Muscle of leg (tissue), 11 donors: ENCODE measurements around the gene RADIL. TPM values are rescaled to one million over a fixed set of nuclear protein-coding genes. Genes with fewer than 3 reads are reported as not detected.

ENCODE experiments used
- DNase-seq: peaks from one replicate; pipeline ENCODE4 v3.0.0; 2013
- H3K27ac ChIP-seq: one replicate; pipeline ENCODE4 v1.5.1; 2013; ENCODE audit warnings: mild to moderate bottlenecking, low read length, control low read depth
- H3K27me3 ChIP-seq: one replicate; pipeline ENCODE4 v1.6.1; 2013; ENCODE audit warnings: low read length; ENCODE audit not compliant: control insufficient read depth, insufficient read depth
- H3K36me3 ChIP-seq: one replicate; pipeline ENCODE4 v1.6.1; 2013; ENCODE audit warnings: low read length; ENCODE audit not compliant: control insufficient read depth, insufficient read depth
- H3K4me1 ChIP-seq: one replicate; pipeline ENCODE4 v1.6.1; 2013; ENCODE audit warnings: low read length; ENCODE audit not compliant: control insufficient read depth, insufficient read depth
- H3K4me3 ChIP-seq: one replicate; pipeline ENCODE4 v1.5.1; 2013; ENCODE audit warnings: low read length, control low read depth
- H3K9me3 ChIP-seq: replicated peaks from 2 replicates; pipeline ENCODE4 v1.6.1; 2013; ENCODE audit warnings: low read depth, low read length; ENCODE audit not compliant: control insufficient read depth
- WGBS: methylation state at CpG from one replicate; pipeline ENCODE4 v1.1.5; 2013; ENCODE audit warnings: missing lambda C conversion rate; ENCODE audit not compliant: insufficient coverage; 5-methylcytosine and 5-hydroxymethylcytosine counted together
- polyA plus RNA-seq, 8 donors: library from polyadenylated mRNA; unstranded; fragments of 120-200 nt; gene quantifications; one replicate each; pipeline versions ENCODE4 v1.2.1 to v1.2.3, GENCODE V29; 2013; ENCODE audit warnings: inconsistent platforms in 1 of 8, low replicate concordance in 1 of 8; ENCODE audit not compliant: insufficient read length in 8 of 8, insufficient read depth in 1 of 8
- total RNA-seq: library from RNA; stranded (reverse); fragments of 120-200 nt; gene quantifications from one replicate; pipeline ENCODE4 v1.2.4, GENCODE V29; 2013

Gene RADIL
- total and polyA plus RNA-seq, 9 donors, result 3.0 to 5.3 (median 3.6) TPM

DNA sequence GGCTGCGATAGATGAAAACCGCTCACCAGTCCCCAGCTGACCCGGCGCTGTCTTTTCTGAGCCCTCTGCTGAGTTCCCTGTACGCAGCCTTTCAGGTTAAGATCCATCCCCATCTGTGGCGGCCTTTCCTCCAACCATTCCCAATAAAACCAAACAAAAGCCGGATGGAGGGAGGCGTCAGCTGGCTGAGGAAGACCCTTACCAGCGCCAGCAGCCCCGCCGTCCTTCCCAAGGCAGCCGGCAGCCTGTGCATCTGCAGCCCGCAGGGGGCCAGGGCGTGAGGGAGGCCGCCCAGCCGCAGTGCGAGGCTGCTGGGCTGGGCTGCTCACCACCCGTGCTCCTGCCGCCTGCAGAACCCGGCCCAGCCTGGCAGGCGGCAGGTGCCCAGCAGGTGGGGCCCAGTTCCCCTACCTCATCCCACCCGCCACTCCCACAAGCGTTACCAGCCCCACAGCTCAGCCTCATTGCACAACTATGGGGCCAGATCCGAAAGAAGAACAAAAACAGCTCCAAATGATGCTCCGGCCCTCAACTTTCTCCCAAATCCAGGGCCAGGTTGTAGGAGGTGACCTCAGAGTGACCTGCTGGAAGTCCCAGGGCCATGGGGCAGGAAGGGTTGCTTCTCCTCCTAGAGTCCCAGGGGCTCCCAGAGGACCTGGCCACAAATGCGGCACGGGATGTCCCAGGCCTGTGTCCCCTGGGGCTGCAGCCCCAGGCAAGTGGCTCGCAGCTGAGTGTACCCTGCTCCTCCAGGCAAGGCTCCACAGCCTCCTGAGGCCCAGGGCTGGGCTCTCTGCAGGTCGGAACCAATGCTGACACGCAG, 45.5 kb downstream of the RADIL start:
- WGBS, result 28% methylated on average over 27 of the region's 30 CpGs
- H3K27ac ChIP-seq, result no peak overlapping the region

DNA sequence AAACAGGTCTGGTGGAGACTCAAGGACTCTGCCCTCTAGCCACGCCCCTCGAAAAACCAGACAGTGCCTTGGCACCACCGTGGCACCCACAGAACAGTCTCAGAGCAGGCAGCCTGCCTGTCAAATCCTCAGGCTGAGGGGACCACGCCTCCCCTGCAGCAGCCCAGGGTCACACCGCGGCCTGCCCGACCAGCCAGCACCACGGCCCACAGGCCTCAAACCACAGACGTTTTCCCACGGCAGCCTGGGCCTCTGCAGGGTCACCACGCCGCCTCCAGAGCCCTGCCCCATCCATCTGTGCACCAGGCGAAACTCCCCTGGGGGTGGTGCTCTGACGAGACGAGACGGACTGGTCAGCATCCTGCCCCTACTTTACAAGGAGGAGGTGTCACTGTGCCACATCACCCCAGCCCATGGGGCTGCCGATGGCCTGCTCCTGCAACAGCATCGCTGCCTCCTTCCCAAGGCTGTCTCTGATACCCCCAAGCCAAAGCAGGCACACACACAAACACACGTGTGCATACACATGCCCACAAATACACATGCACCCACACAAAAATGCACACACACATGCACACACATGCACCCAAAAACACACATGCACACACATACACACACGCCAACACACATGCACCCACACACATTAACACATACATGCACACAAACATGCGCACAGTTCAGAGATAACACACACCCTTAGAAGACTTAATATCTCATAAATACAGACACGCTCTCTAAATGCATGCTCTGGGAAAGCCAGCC, 46.3 kb downstream of the RADIL start:
- H3K36me3 ChIP-seq, result no peaks in the 10 kb centered on the region
- peaks cover 13% of the 10 kb centered on the region for H3K4me1 ChIP-seq
- H3K27ac ChIP-seq, result no peak overlapping the region
- no peaks in the 10 kb centered on the region for H3K9me3 ChIP-seq
- no peaks in the 10 kb centered on the region for H3K27me3 ChIP-seq
- no peak for DNase-seq
- no peak overlapping the region for H3K4me3 ChIP-seq
- WGBS, result 58% methylated on average over 21 of the region's 22 CpGs

More for the DNA sequence above, 45.5 kb downstream of the RADIL start:
- Histone ChIP-seq H3K9me3 (no peaks in the 10 kb centered on the region), H3K36me3 (no peaks in the 10 kb centered on the region), H3K4me3 (no peak overlapping the region), H3K4me1 (peaks cover 13% of the 10 kb centered on the region), H3K27me3 (no peaks in the 10 kb centered on the region)
- DNase-seq, result peak; percentile 51

- Histone ChIP-seq H3K27ac (no peak overlapping the region), H3K36me3 (no peaks in the 10 kb centered on the region), H3K9me3 (no peaks in the 10 kb centered on the region), H3K4me3 (no peak overlapping the region), H3K27me3 (no peaks in the 10 kb centered on the region), H3K4me1 (peaks cover 13% of the 10 kb centered on the region)
- 92% methylated on average over 30 of the region's 30 CpGs for WGBS
- no peak for DNase-seq
Measured at GRCh38 chr7:4836206-4836661, 47.3 kb downstream of the RADIL start.

DNA sequence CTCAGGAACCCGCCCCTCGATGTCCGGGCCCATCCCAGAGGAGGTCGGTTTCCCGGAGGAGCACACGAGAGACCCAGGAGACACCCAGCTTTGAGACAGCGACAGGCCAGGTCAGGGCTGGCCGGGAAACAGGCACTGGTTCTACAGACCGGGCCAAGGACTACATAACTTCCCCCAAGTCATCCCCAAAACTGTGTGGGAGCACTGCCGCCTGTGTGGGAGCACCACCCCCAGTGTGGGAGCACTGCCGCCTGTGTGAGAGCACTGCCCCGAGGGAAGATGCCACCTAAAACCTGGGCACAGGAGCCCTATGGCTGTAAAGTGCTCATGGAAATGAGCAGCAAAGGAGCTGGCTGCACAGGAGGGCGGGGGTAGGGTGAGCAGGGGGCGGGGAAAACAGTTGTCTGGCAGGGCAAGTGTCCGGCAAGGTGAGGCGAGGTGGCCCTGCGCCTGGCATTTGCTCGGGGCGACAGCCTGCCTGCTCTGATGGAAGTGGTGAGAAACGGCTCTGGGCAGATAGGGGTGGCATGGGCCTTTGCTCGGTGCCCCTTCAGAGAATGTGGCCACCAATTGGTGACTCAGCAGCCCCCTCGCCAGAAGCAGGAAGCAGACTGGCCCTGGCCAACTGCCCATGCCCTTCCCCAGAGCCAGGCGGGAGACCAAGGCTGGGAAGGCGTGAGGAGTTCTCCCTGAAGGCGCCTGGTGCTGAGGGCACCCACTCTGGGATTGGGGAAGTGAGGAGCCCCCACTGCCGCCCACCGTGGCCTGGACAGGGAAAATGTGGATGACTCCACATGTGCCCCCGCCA, 47.9 kb downstream of the RADIL start:
- Histone ChIP-seq H3K4me3 (no peak overlapping the region), H3K9me3 (no peaks in the 10 kb centered on the region), H3K36me3 (no peaks in the 10 kb centered on the region), H3K27me3 (no peaks in the 10 kb centered on the region), H3K27ac (no peak overlapping the region), H3K4me1 (peaks cover 13% of the 10 kb centered on the region)
- 95% methylated on average over 17 of the region's 28 CpGs for WGBS
- DNase-seq, result no peak

GRCh38 chr7:4834601-4835397, 48.7 kb downstream of the RADIL start:
- Histone ChIP-seq H3K4me3 (no peak overlapping the region), H3K9me3 (no peaks in the 10 kb centered on the region), H3K27ac (no peak overlapping the region), H3K27me3 (no peaks in the 10 kb centered on the region), H3K4me1 (peaks cover 13% of the 10 kb centered on the region), H3K36me3 (no peaks in the 10 kb centered on the region)
- WGBS, result 93% methylated on average over 58 of the region's 60 CpGs
- DNase-seq, result no peak

- no peaks in the 10 kb centered on the region for H3K27me3 ChIP-seq
- WGBS, result 87% methylated on average over 34 of the region's 36 CpGs
- no peak overlapping the region for H3K4me3 ChIP-seq
- no peaks in the 10 kb centered on the region for H3K9me3 ChIP-seq
- no peak for DNase-seq
- H3K27ac ChIP-seq, result no peak overlapping the region
- H3K36me3 ChIP-seq, result no peaks in the 10 kb centered on the region
- H3K4me1 ChIP-seq, result peaks cover 13% of the 10 kb centered on the region
Measured at GRCh38 chr7:4833691-4834600, 49.6 kb downstream of the RADIL start.

GRCh38 chr7:4833176-4833575, 50.3 kb downstream of the RADIL start:
- WGBS, result 90% methylated on average over 17 of the region's 17 CpGs
- no peak for DNase-seq
- H3K27me3 ChIP-seq, result no peaks in the 10 kb centered on the region
- no peak overlapping the region for H3K4me3 ChIP-seq
- H3K27ac ChIP-seq, result no peak overlapping the region
- H3K36me3 ChIP-seq, result no peaks in the 10 kb centered on the region
- H3K4me1 ChIP-seq, result peaks cover 9% of the 10 kb centered on the region
- no peaks in the 10 kb centered on the region for H3K9me3 ChIP-seq

DNA sequence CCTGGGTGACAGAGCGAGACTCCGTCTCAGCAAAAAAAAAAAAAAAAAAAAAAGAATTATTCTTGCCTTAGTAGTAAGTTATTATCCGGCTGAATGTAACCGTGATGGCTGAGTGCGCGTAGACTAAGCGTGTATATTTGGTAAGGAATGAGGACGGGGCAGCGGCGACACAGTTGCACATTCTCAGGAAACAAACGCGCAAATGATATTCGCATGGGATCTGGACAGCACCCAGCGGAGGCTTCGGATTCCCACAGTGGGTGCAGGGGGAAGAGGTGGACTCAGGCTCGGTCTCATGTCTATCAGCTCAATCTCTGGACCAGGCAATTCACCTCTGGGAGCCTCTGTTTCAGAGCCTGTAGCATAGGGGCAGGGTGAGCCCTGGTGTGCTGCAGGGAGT, 50.8 kb downstream of the RADIL start:
- H3K36me3 ChIP-seq, result no peaks in the 10 kb centered on the region
- WGBS, result 86% methylated on average over 14 of the region's 16 CpGs
- no peak overlapping the region for H3K27ac ChIP-seq
- DNase-seq, result no peak
- H3K4me3 ChIP-seq, result no peak overlapping the region
- no peaks in the 10 kb centered on the region for H3K9me3 ChIP-seq
- H3K4me1 ChIP-seq, result peaks cover 6% of the 10 kb centered on the region
- H3K27me3 ChIP-seq, result no peaks in the 10 kb centered on the region
